ENCODE data around the gene TRAF3IP1. TPM values are rescaled to one million over a fixed set of nuclear protein-coding genes. Genes with fewer than 3 reads are reported as not detected.

TRAF3IP1 gene
- total and polyA plus RNA-seq, 2 of the 13 experiments (the other 11 are each of a cell fraction or from before 2014, with no cell fraction given), result 4.1 to 12.9 TPM

DNA sequence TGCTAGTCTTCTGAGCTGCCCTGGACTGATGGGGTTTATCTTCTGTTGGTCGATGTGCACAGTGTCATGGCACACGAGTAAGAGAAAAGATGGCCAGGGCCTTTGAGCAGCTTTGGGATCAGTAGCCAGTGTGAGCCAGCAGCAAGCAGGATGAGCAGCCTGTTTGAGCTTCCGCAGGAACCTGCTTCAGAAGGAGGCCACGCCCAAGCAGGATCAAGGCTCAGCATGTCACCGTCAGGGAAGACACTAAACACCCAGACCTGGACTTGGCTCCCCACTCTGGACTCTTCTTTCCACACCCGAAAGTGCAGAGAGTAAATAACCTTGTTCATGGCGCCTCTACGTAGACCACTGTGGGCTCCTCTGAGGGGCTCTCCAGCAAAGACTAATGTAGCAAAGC is 81.2 kb downstream of the TRAF3IP1 start:
- WGBS (ENCODE audit: low lambda C conversion rate), result 80% methylated on average over 8 of the region's 8 CpGs
- no TSS peak for BruUV-seq (replicated peaks)
- ChIA-PET POLR2A (interaction anchor here (1.2 kb wide), 1 partner anchor 26 kb away, joined by 3 read pairs; no protein-coding TSS in a partner anchor), CTCF (ENCODE audit: low intra/inter-chr PET ratio, low total read pairs) (no interaction called here)
- H4K20me1 ChIP-seq (ENCODE audit: insufficient read depth, low read length), result no peaks in the 10 kb centered on the region
- no peak overlapping the region for H3K4me3 ChIP-seq (replicated peaks in 1 of 3; ENCODE audit: insufficient read depth in 1 of 3, low read depth in 2 of 3, low read length in 3 of 3)
- intact Hi-C loops (cut with micrococcal nuclease; ENCODE audit: unreplicated experiment), result no loop called here
- no peaks in the 10 kb centered on the region; a peak in 1 of 5 replicates for H3K36me3 ChIP-seq (replicated peaks in 1 of 2; ENCODE audit: control insufficient read depth in 1 of 2, insufficient read depth in 2 of 2, low read length in 2 of 2)
- no peaks in the 10 kb centered on the region for H3K27me3 ChIP-seq (ENCODE audit: control insufficient read depth in 1 of 2, insufficient read depth in 2 of 2, low read length in 2 of 2)
- H2AFZ ChIP-seq (ENCODE audit: low read length), result no peak overlapping the region
- no peaks in the 10 kb centered on the region for H3K9me3 ChIP-seq (ENCODE audit: low read length)
- peak overlapping the region; percentile 58 for H3K27ac ChIP-seq (ENCODE audit: extremely low read length, insufficient read depth, low read length)
- H3K9ac ChIP-seq (ENCODE audit: insufficient read depth, low read depth, low read length), result no peak overlapping the region
- DNase-seq (ENCODE audit: low spot score) (no peak), ATAC-seq (no peak), FAIRE-seq (no peak)
- no peaks in the 10 kb centered on the region for H3K79me2 ChIP-seq (ENCODE audit: insufficient read depth, low read length)
- peaks cover 70% of the 10 kb centered on the region for H3K4me1 ChIP-seq (ENCODE audit: insufficient read depth, low read length)
- no peak overlapping the region for H3K4me2 ChIP-seq (ENCODE audit: low read depth, low read length)
- TF ChIP-seq, protein P1, sequence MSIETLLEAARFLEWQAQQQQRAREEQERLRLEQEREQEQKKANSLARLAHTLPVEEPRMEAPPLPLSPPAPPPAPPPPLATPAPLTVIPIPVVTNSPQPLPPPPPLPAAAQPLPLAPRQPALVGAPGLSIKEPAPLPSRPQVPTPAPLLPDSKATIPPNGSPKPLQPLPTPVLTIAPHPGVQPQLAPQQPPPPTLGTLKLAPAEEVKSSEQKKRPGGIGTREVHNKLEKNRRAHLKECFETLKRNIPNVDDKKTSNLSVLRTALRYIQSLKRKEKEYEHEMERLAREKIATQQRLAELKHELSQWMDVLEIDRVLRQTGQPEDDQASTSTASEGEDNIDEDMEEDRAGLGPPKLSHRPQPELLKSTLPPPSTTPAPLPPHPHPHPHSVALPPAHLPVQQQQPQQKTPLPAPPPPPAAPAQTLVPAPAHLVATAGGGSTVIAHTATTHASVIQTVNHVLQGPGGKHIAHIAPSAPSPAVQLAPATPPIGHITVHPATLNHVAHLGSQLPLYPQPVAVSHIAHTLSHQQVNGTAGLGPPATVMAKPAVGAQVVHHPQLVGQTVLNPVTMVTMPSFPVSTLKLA (IDR thresholded peaks at IDR 0.05), result no peak
- no peak for TF ChIP-seq ZNF263 (CRISPR knock-in tag; IDR thresholded peaks at IDR 0.05)
- no peak for TF ChIP-seq ZFP1 (CRISPR knock-in tag; IDR thresholded peaks at IDR 0.05)
- peak; percentile 83 for TF ChIP-seq ZBTB38 (CRISPR knock-in tag; IDR thresholded peaks at IDR 0.05)
- TF ChIP-seq, protein P2, sequence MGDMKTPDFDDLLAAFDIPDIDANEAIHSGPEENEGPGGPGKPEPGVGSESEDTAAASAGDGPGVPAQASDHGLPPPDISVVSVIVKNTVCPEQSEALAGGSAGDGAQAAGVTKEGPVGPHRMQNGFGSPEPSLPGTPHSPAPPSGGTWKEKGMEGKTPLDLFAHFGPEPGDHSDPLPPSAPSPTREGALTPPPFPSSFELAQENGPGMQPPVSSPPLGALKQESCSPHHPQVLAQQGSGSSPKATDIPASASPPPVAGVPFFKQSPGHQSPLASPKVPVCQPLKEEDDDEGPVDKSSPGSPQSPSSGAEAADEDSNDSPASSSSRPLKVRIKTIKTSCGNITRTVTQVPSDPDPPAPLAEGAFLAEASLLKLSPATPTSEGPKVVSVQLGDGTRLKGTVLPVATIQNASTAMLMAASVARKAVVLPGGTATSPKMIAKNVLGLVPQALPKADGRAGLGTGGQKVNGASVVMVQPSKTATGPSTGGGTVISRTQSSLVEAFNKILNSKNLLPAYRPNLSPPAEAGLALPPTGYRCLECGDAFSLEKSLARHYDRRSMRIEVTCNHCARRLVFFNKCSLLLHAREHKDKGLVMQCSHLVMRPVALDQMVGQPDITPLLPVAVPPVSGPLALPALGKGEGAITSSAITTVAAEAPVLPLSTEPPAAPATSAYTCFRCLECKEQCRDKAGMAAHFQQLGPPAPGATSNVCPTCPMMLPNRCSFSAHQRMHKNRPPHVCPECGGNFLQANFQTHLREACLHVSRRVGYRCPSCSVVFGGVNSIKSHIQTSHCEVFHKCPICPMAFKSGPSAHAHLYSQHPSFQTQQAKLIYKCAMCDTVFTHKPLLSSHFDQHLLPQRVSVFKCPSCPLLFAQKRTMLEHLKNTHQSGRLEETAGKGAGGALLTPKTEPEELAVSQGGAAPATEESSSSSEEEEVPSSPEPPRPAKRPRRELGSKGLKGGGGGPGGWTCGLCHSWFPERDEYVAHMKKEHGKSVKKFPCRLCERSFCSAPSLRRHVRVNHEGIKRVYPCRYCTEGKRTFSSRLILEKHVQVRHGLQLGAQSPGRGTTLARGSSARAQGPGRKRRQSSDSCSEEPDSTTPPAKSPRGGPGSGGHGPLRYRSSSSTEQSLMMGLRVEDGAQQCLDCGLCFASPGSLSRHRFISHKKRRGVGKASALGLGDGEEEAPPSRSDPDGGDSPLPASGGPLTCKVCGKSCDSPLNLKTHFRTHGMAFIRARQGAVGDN (CRISPR knock-in tag; IDR thresholded peaks at IDR 0.05), result 0 out of 2 replicates have a peak, but pooled peaks have one; percentile 30
- 0 out of 2 replicates have a peak, but pooled peaks have one; percentile 17 for TF ChIP-seq ZMYM3 (CRISPR knock-in tag; IDR thresholded peaks at IDR 0.05)
- TF ChIP-seq, protein P3, sequence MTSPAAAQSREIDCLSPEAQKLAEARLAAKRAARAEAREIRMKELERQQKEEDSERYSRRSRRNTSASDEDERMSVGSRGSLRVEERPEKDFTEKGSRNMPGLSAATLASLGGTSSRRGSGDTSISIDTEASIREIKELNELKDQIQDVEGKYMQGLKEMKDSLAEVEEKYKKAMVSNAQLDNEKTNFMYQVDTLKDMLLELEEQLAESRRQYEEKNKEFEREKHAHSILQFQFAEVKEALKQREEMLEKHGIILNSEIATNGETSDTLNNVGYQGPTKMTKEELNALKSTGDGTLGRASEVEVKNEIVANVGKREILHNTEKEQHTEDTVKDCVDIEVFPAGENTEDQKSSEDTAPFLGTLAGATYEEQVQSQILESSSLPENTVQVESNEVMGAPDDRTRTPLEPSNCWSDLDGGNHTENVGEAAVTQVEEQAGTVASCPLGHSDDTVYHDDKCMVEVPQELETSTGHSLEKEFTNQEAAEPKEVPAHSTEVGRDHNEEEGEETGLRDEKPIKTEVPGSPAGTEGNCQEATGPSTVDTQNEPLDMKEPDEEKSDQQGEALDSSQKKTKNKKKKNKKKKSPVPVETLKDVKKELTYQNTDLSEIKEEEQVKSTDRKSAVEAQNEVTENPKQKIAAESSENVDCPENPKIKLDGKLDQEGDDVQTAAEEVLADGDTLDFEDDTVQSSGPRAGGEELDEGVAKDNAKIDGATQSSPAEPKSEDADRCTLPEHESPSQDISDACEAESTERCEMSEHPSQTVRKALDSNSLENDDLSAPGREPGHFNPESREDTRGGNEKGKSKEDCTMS (CRISPR knock-in tag; conservative IDR thresholded peaks at IDR 0.05), result no peak
- 0 out of 2 replicates have a peak, but pooled peaks have one; percentile 9 for TF ChIP-seq HNF4A (CRISPR knock-in tag; IDR thresholded peaks at IDR 0.05)
- TF ChIP-seq, protein P4, sequence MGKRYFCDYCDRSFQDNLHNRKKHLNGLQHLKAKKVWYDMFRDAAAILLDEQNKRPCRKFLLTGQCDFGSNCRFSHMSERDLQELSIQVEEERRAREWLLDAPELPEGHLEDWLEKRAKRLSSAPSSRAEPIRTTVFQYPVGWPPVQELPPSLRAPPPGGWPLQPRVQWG (CRISPR knock-in tag; IDR thresholded peaks at IDR 0.05; ENCODE audit: borderline replicate concordance, low read depth), result no peak
- no peak for TF ChIP-seq CCDC6 (CRISPR knock-in tag; IDR thresholded peaks at IDR 0.05)
- TF ChIP-seq NPAS2 (CRISPR knock-in tag; IDR thresholded peaks at IDR 0.05; ENCODE audit: borderline replicate concordance), result no peak
- no peak for TF ChIP-seq CCAR2 (optimal IDR thresholded peaks at IDR 0.05; ENCODE audit: low read depth, low read length)
- TF ChIP-seq SALL1 (CRISPR knock-in tag; IDR thresholded peaks at IDR 0.05), result peak; percentile 38; the same call in 1 of the 2 replicates
- no peak for TF ChIP-seq ZKSCAN1 (IDR thresholded peaks at IDR 0.05; ENCODE audit: low read length)
- 0 out of 2 replicates have a peak, but pooled peaks have one; percentile 14 for TF ChIP-seq HOXA3 (CRISPR knock-in tag; IDR thresholded peaks at IDR 0.05)
- no peak for TF ChIP-seq ZNF17 (CRISPR knock-in tag; IDR thresholded peaks at IDR 0.05)
- in situ Hi-C loops (cut with HindIII; ENCODE audit: extremely low pct_ligation_motif_present, low pct_unique_long_range_greater_than_20kb), result no loop called here
